GM12875 (cell line): ENCODE results near the gene CCDC88C.
A peak's percentile ranks its signal among the peaks of the same experiment; 100 is the strongest.

Source experiments
- H3K4me3 ChIP-seq: one replicate; pipeline ENCODE4 v1.5.1; 2011; ENCODE audit warnings: low read depth, low read length, control low read depth
- TF ChIP-seq, protein P1 (sequence below): IDR thresholded peaks from 2 replicates; pipeline ENCODE4 v1.5.1; 2011; ENCODE audit warnings: low read depth, mild to moderate bottlenecking, control low read depth, inconsistent platforms, low read length, moderate library complexity, borderline replicate concordance; ENCODE audit not compliant: insufficient read depth

The CCDC88C gene

DNA sequence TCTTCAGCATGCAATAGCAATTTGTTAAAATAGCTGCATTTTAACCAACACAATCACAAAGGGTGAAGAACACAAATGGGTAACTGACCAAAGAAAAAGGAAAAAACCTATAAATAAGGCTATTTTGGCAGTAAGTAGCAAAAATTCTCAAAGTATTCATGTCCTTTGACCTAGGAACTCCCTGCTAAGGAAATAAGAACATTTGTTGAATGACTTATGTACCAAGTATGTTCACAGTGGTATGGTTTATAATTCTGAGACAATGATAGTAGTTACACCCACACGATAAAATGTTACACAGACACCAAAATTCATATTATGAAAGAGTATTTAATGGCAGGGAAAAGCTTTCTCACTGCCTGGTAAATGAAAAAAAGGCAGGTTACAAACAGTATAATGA is 16.9 kb downstream of the CCDC88C start:
- peak overlapping the region; percentile 67 for H3K4me3 ChIP-seq
- TF ChIP-seq, protein P1, sequence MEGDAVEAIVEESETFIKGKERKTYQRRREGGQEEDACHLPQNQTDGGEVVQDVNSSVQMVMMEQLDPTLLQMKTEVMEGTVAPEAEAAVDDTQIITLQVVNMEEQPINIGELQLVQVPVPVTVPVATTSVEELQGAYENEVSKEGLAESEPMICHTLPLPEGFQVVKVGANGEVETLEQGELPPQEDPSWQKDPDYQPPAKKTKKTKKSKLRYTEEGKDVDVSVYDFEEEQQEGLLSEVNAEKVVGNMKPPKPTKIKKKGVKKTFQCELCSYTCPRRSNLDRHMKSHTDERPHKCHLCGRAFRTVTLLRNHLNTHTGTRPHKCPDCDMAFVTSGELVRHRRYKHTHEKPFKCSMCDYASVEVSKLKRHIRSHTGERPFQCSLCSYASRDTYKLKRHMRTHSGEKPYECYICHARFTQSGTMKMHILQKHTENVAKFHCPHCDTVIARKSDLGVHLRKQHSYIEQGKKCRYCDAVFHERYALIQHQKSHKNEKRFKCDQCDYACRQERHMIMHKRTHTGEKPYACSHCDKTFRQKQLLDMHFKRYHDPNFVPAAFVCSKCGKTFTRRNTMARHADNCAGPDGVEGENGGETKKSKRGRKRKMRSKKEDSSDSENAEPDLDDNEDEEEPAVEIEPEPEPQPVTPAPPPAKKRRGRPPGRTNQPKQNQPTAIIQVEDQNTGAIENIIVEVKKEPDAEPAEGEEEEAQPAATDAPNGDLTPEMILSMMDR: no peak

GRCh38 chr14:91399868-91400640 is 17.6 kb downstream of the CCDC88C start:
- peak overlapping the region; percentile 67 for H3K4me3 ChIP-seq
- TF ChIP-seq, protein P1: no peak

DNA sequence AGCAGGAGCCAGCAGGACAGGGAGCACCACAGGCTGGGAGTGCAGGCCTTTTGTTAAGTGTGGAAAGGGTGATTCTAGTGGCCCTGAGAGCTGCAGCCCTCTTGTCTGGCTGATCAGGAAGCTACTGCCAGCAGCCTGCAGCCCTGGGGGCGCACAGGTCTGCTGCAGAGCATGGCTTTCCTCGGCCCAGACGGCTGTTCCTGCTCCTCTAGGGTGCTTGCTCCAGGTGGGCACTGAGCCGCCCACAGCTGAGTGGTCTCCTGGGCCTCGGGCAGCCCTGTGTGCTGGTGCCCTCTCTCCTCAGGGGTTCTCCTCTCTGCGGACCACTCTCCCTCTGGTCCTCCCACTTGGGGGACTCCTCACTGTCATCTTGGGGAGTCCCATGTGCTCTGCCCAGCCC is 18.9 kb downstream of the CCDC88C start:
- TF ChIP-seq, protein P1: no peak
- no peak overlapping the region for H3K4me3 ChIP-seq

GRCh38 chr14:91397965-91398591 is 19.5 kb downstream of the CCDC88C start:
- no peak overlapping the region for H3K4me3 ChIP-seq
- TF ChIP-seq, protein P1: no peak

DNA sequence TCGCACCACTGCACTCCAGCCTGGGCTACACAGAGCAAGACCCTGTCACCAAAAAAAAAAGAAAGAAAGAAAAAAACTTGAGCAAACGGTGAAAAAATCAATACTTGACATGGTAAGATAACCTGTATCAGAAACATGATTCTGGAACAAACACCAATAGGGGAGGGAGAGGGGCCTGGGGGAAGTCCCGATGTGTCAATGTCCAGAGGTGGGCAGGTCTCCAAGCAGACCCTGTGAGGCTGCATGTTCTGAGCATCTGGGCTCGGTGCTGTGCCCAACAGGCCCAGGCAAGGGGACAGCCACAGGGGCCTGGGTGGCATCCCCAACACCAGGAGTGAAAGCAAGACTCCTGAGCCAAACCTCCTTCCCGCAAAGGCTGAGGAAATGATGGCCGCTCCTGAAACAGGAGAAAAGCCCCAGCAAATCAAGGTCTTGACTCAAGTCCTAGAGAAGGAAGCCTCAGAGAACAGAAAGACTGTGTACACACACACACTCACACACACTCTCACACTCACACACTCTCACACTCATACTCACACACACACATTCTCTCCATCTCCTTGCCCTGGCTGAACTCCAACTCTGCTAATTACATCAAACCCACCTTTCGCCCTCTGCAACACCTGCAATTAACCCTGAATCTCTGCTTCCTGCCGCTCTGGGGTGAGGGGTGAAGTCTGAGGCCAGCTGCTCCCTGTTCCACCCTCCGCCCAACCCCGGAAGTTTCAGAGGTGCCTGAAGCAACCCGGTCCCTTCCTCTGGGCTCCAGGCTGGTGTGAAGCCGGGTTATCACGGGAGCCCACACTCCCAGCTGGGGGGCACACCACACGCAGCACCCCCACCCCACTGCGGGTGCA is 20.4 kb downstream of the CCDC88C start:
- peak overlapping the region; percentile 12 for H3K4me3 ChIP-seq

GRCh38 chr14:91396013-91396660 is 21.5 kb downstream of the CCDC88C start:
- TF ChIP-seq, protein P1: no peak
- no peak overlapping the region for H3K4me3 ChIP-seq

More for the DNA sequence above, 20.4 kb downstream of the CCDC88C start:
- TF ChIP-seq, protein P1: no peak
